PFSK-1 (cell line): Measurements from ENCODE around the gene ELAC2.

ENCODE experiments used
- POLR2AphosphoS5 ChIP-seq: IDR thresholded peaks from 2 replicates; pipeline ENCODE4 v1.6.1; 2012; ENCODE audit warnings: low read depth, mild to moderate bottlenecking, control low read depth, low read length, moderate library complexity
- REST ChIP-seq, 2 experiments: IDR thresholded peaks; 2 replicates each; pipeline versions ENCODE4 v1.6.1 to v1.8.0; 2011 to 2012; ENCODE audit warnings: low read depth in 2 of 2, low read length in 2 of 2, control low read depth in 1 of 2, inconsistent platforms in 1 of 2, mild to moderate bottlenecking in 1 of 2, moderate library complexity in 1 of 2; ENCODE audit not compliant: insufficient read depth in 1 of 2
- TAF1 ChIP-seq: IDR thresholded peaks from 2 replicates; pipeline ENCODE4 v1.6.1; 2012; ENCODE audit warnings: low read length, control low read depth, borderline replicate concordance; ENCODE audit not compliant: insufficient read depth

- TF ChIP-seq REST (IDR thresholded peaks at IDR 0.05; ENCODE audit: insufficient read depth in 1 of 2, low read depth in 2 of 2, low read length in 2 of 2) (no peak), POLR2AphosphoS5 (no peak), TAF1 (no peak)
These were observed 22.5 kb downstream of the ELAC2 start for GRCh38 chr17:12995106-12995895.
